Smooth muscle cell of bladder (primary cell): ENCODE measurements around the gene MXI1. TPM values are rescaled to one million over a fixed set of nuclear protein-coding genes. Genes with fewer than 3 reads are reported as not detected.

Experiments
- total RNA-seq: library from RNA; depleted of rRNA; stranded (reverse); fragments of >200 nt; gene quantifications from 2 replicates; pipeline ENCODE4 v1.2.3, GENCODE V29; 2014

The MXI1 gene
- 20.9 and 36.0 TPM in 2 replicates for total RNA-seq

GRCh38 chr10:110207011-110207804 is at the start of gene MXI1:
MXI1 (plus strand) TSS chr10:110207605; CDS start chr10:110207809, 204 bp downstream.

GRCh38 chr10:110304780-110305421 is 97.5 kb downstream of the MXI1 start, which contains the start of gene SMNDC1:
SMNDC1 (minus strand) TSS chr10:110304920; CDS start chr10:110303587, 1,333 bp downstream.

Other genes starting within 250 kb of the MXI1 start
- gene ADD3, start 199.6 kb upstream of the MXI1 start, total RNA-seq, result 183 and 205 TPM in 2 replicates
- 4.9 and 5.0 TPM in 2 replicates for gene SMNDC1, start 97.3 kb downstream of the MXI1 start, total RNA-seq